HCT116 (cell line): ENCODE measurements around the gene INAVA.

Experiments
- CTCF ChIP-seq, 3 experiments: fragments of 200-600 bp in 1 of 3; sonication (generic) in 1 of 3; IDR thresholded peaks in 2 of 3; conservative IDR thresholded peaks in 1 of 3; 2 replicates each; pipeline ENCODE4 v1.5.1; 2012 to 2017; ENCODE audit warnings: low read depth in 2 of 3, low read length in 2 of 3, antibody characterized with exemption in 1 of 3, borderline replicate concordance in 1 of 3, control low read depth in 1 of 3, mild to moderate bottlenecking in 1 of 3, mixed read lengths in 1 of 3, mixed run types in 1 of 3, moderate library complexity in 1 of 3; ENCODE audit not compliant: insufficient read depth in 1 of 3
- EGR1 ChIP-seq: IDR thresholded peaks from 2 replicates; pipeline ENCODE4 v1.6.1; 2012; ENCODE audit warnings: low read depth
- JUND ChIP-seq: IDR thresholded peaks from 2 replicates; pipeline ENCODE4 v1.6.1; 2012
- POLR2A ChIP-seq: IDR thresholded peaks from 2 replicates; pipeline ENCODE4 v1.7.0; 2011; ENCODE audit warnings: borderline replicate concordance; ENCODE audit not compliant: insufficient read depth, insufficient read length; ENCODE audit errors: extremely low read depth
- TCF7L2 ChIP-seq: IDR thresholded peaks from 2 replicates; pipeline ENCODE4 v1.7.0; 2011; ENCODE audit warnings: borderline replicate concordance, inconsistent platforms; ENCODE audit not compliant: insufficient read depth, insufficient read length; ENCODE audit errors: extremely low read depth
- YY1 ChIP-seq: IDR thresholded peaks from 2 replicates; pipeline ENCODE4 v1.6.1; 2011; ENCODE audit warnings: low read length, low read depth, moderate library complexity, mild to moderate bottlenecking; ENCODE audit not compliant: insufficient replicate concordance; ENCODE audit errors: extremely low read depth

GRCh38 chr1:200905411-200906052 lies 10.8 kb downstream of the INAVA start:
- no peak for TF ChIP-seq YY1
- no peak for TF ChIP-seq CTCF (IDR thresholded peaks at IDR 0.05 in 2 of 3, conservative IDR thresholded peaks at IDR 0.05 in 1 of 3; ENCODE audit: borderline replicate concordance in 1 of 3, insufficient read depth in 1 of 3, low read depth in 2 of 3, low read length in 2 of 3)
- no peak for TF ChIP-seq EGR1
- TF ChIP-seq POLR2A = no peak
- no peak for TF ChIP-seq JUND
- no peak for TF ChIP-seq TCF7L2
